Thymus (tissue), 11 donors: ENCODE measurements around the gene LOC128125822.

Experiments used
- DNase-seq, 9 donors: peaks; one replicate each; pipeline ENCODE4 v3.0.0-alpha.2; 2013; ENCODE audit warnings: low spot score in 9 of 9, low read depth in 6 of 9, missing footprints in 1 of 9
- H3K27ac ChIP-seq, 2 donors: one replicate each; pipeline ENCODE4 v1.5.1; 2013; ENCODE audit warnings: control low read depth in 1 of 2, low read depth in 1 of 2, low read length in 1 of 2, mild to moderate bottlenecking in 1 of 2, moderate library complexity in 1 of 2
- H3K27me3 ChIP-seq, 2 donors: one replicate each; pipeline ENCODE4 v1.5.1; 2013; ENCODE audit warnings: low read length in 1 of 2; ENCODE audit not compliant: control insufficient read depth in 2 of 2, insufficient read depth in 1 of 2
- H3K36me3 ChIP-seq, 2 donors: one replicate each; pipeline ENCODE4 v1.5.1; 2013; ENCODE audit warnings: low read length in 1 of 2, mild to moderate bottlenecking in 1 of 2, moderate library complexity in 1 of 2; ENCODE audit not compliant: control insufficient read depth in 2 of 2, insufficient read depth in 2 of 2
- H3K4me1 ChIP-seq, 2 donors: one replicate each; pipeline ENCODE4 v1.5.1; 2013; ENCODE audit warnings: low read length in 2 of 2; ENCODE audit not compliant: control insufficient read depth in 2 of 2, insufficient read depth in 2 of 2
- H3K4me3 ChIP-seq, 2 donors: one replicate each; pipeline ENCODE4 v1.5.1; 2013; ENCODE audit warnings: low read length in 2 of 2, control low read depth in 1 of 2, mild to moderate bottlenecking in 1 of 2
- H3K9me3 ChIP-seq, 2 donors: one replicate each; pipeline ENCODE4 v1.5.1; 2013; ENCODE audit warnings: low read length in 1 of 2, mild to moderate bottlenecking in 1 of 2; ENCODE audit not compliant: control insufficient read depth in 2 of 2, insufficient read depth in 1 of 2
- WGBS: extraction: QIAGEN DNeasy Blood & Tissue Kit; methylation state at CpG from one replicate; pipeline ENCODE4 v1.1.7; 2013; 5-methylcytosine and 5-hydroxymethylcytosine counted together
- donor health status: healthy.

LOC128125822 gene

GRCh38 chr6:63533026-63533425 lies 39.3 kb upstream of the LOC128125822 start:
- WGBS, result 93% methylated on average over 3 of the region's 3 CpGs
- no peak for DNase-seq
- Histone ChIP-seq H3K4me3 (no peak overlapping the region), H3K9me3 (no peaks in the 10 kb centered on the region), H3K36me3 (no peaks in the 10 kb centered on the region), H3K4me1 (no peaks in the 10 kb centered on the region), H3K27me3 (no peaks in the 10 kb centered on the region), H3K27ac (no peak overlapping the region)

- DNase-seq, result no peak
- no peaks in the 10 kb centered on the region for H3K36me3 ChIP-seq
- no peaks in the 10 kb centered on the region for H3K27me3 ChIP-seq
- H3K4me1 ChIP-seq, result no peaks in the 10 kb centered on the region
- H3K9me3 ChIP-seq, result no peaks in the 10 kb centered on the region
- 96% methylated on average over 4 of the region's 4 CpGs for WGBS
- H3K27ac ChIP-seq, result no peak overlapping the region
- H3K4me3 ChIP-seq, result no peak overlapping the region
Measured at GRCh38 chr6:63533952-63534351, 38.3 kb upstream of the LOC128125822 start.

- no peaks in the 10 kb centered on the region for H3K36me3 ChIP-seq
- H3K27ac ChIP-seq, result no peak overlapping the region
- DNase-seq, result no peak
- no peak overlapping the region for H3K4me3 ChIP-seq
- H3K27me3 ChIP-seq, result no peaks in the 10 kb centered on the region
- H3K9me3 ChIP-seq, result no peaks in the 10 kb centered on the region
- H3K4me1 ChIP-seq, result no peaks in the 10 kb centered on the region
- 91% methylated on average over 9 of the region's 9 CpGs for WGBS
Measured at GRCh38 chr6:63537201-63537958, 34.9 kb upstream of the LOC128125822 start.

- Histone ChIP-seq H3K27ac (no peak overlapping the region), H3K9me3 (no peaks in the 10 kb centered on the region), H3K36me3 (no peaks in the 10 kb centered on the region), H3K4me3 (no peak overlapping the region), H3K27me3 (no peaks in the 10 kb centered on the region), H3K4me1 (no peaks in the 10 kb centered on the region)
- DNase-seq, result no peak
Measured at GRCh38 chr6:63537959-63538300, 34.4 kb upstream of the LOC128125822 start.

GRCh38 chr6:63538550-63538949 lies 33.7 kb upstream of the LOC128125822 start:
- H3K4me1 ChIP-seq, result no peaks in the 10 kb centered on the region
- WGBS, result 100% methylated on average over 1 of the region's 1 CpG

GRCh38 chr6:63543001-63543400 lies 29.3 kb upstream of the LOC128125822 start:
- H3K9me3 ChIP-seq, result no peaks in the 10 kb centered on the region
- DNase-seq, result no peak
- H3K27ac ChIP-seq, result no peak overlapping the region
- H3K4me1 ChIP-seq, result no peaks in the 10 kb centered on the region
- H3K4me3 ChIP-seq, result no peak overlapping the region
- H3K36me3 ChIP-seq, result no peaks in the 10 kb centered on the region
- WGBS, result 98% methylated on average over 1 of the region's 1 CpG
- no peaks in the 10 kb centered on the region for H3K27me3 ChIP-seq

More at GRCh38 chr6:63538550-63538949, 33.7 kb upstream of the LOC128125822 start:
- H3K4me3 ChIP-seq, result no peak overlapping the region
- DNase-seq, result no peak
- no peaks in the 10 kb centered on the region for H3K9me3 ChIP-seq
- no peaks in the 10 kb centered on the region for H3K27me3 ChIP-seq
- no peak overlapping the region for H3K27ac ChIP-seq
- no peaks in the 10 kb centered on the region for H3K36me3 ChIP-seq

GRCh38 chr6:63543982-63544381 lies 28.3 kb upstream of the LOC128125822 start:
- Histone ChIP-seq H3K27ac (no peak overlapping the region), H3K4me3 (no peak overlapping the region), H3K36me3 (no peaks in the 10 kb centered on the region), H3K9me3 (no peaks in the 10 kb centered on the region), H3K4me1 (no peaks in the 10 kb centered on the region), H3K27me3 (no peaks in the 10 kb centered on the region)
- no peak for DNase-seq
- 70% methylated on average over 3 of the region's 3 CpGs for WGBS

GRCh38 chr6:63546236-63546635 lies 26.0 kb upstream of the LOC128125822 start:
- Histone ChIP-seq H3K9me3 (no peaks in the 10 kb centered on the region), H3K4me1 (no peaks in the 10 kb centered on the region), H3K4me3 (no peak overlapping the region), H3K27ac (no peak overlapping the region), H3K27me3 (no peaks in the 10 kb centered on the region), H3K36me3 (no peaks in the 10 kb centered on the region)
- no peak for DNase-seq
- 97% methylated on average over 6 of the region's 6 CpGs for WGBS

GRCh38 chr6:63546697-63547096 lies 25.6 kb upstream of the LOC128125822 start:
- no peak for DNase-seq
- H3K9me3 ChIP-seq, result no peaks in the 10 kb centered on the region
- 98% methylated on average over 1 of the region's 1 CpG for WGBS

More at GRCh38 chr6:63546697-63547096, 25.6 kb upstream of the LOC128125822 start:
- H3K4me3 ChIP-seq, result no peak overlapping the region
- H3K27ac ChIP-seq, result no peak overlapping the region
- H3K27me3 ChIP-seq, result no peaks in the 10 kb centered on the region
- no peaks in the 10 kb centered on the region for H3K4me1 ChIP-seq
- no peaks in the 10 kb centered on the region for H3K36me3 ChIP-seq
